Measurements from ENCODE around the gene CD36.

The CD36 gene

DNA sequence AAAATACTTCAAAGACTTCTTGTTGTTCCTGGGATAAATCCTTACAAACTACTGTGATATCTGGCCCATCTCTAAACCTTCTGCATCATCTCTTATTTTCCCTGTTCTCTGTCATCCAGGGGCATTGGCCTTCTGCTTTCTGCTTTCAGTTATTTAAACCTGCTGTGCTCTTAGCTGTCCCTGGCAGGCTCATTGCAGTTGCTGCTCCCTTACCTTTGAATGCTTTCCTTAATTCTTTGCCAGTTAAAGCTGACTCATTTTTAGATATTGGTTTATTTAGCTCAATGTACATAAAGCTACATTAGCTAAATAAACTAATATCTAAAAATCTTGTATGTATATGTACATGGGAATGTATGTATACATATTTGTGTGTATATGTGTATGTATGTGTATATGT lies 40.6 kb upstream of the CD36 start:
- no peaks in the 10 kb centered on the region for H3K27me3 ChIP-seq
- TF ChIP-seq, protein P1, sequence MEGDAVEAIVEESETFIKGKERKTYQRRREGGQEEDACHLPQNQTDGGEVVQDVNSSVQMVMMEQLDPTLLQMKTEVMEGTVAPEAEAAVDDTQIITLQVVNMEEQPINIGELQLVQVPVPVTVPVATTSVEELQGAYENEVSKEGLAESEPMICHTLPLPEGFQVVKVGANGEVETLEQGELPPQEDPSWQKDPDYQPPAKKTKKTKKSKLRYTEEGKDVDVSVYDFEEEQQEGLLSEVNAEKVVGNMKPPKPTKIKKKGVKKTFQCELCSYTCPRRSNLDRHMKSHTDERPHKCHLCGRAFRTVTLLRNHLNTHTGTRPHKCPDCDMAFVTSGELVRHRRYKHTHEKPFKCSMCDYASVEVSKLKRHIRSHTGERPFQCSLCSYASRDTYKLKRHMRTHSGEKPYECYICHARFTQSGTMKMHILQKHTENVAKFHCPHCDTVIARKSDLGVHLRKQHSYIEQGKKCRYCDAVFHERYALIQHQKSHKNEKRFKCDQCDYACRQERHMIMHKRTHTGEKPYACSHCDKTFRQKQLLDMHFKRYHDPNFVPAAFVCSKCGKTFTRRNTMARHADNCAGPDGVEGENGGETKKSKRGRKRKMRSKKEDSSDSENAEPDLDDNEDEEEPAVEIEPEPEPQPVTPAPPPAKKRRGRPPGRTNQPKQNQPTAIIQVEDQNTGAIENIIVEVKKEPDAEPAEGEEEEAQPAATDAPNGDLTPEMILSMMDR (IDR thresholded peaks at IDR 0.05) = no peak

DNA sequence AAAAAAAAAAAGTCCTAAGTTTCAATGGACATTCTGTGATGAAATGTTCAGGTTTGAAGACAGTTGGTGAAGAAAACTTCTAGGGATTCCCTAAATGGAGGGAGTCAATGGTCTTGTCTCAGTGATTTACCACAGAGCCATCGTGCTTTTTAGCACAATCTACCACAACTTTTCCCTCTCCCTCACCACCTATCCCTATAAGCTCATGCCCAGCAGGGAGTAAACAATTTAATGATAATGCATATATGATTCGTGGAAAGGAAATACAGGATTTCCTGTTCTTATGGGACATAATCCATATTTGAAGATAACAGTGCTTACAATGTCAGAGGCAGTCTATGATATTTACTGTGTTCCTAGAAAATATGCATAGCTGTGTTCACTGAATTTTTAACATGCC lies 38.4 kb upstream of the CD36 start:
- no peaks in the 10 kb centered on the region for H3K9me3 ChIP-seq
- no peaks in the 10 kb centered on the region for H3K27me3 ChIP-seq
- TF ChIP-seq, protein P1 (IDR thresholded peaks at IDR 0.05) = no peak
- no peaks in the 10 kb centered on the region for H3K4me1 ChIP-seq (ENCODE audit: control insufficient read depth in 1 of 2, insufficient read depth in 1 of 2, low read depth in 1 of 2, low read length in 1 of 2)
- no peak overlapping the region for H3K27ac ChIP-seq
- no peaks in the 10 kb centered on the region for H3K36me3 ChIP-seq
- no peak overlapping the region for H3K4me3 ChIP-seq (ENCODE audit: low read depth in 1 of 2, low read length in 1 of 2)

More for the DNA sequence above, 40.6 kb upstream of the CD36 start:
- no peak overlapping the region for H3K4me3 ChIP-seq (ENCODE audit: low read depth in 1 of 2, low read length in 1 of 2)
- no peaks in the 10 kb centered on the region for H3K4me1 ChIP-seq (ENCODE audit: control insufficient read depth in 1 of 2, insufficient read depth in 1 of 2, low read depth in 1 of 2, low read length in 1 of 2)
- H3K36me3 ChIP-seq = no peaks in the 10 kb centered on the region
- H3K9me3 ChIP-seq = no peaks in the 10 kb centered on the region
- H3K27ac ChIP-seq = no peak overlapping the region

DNA sequence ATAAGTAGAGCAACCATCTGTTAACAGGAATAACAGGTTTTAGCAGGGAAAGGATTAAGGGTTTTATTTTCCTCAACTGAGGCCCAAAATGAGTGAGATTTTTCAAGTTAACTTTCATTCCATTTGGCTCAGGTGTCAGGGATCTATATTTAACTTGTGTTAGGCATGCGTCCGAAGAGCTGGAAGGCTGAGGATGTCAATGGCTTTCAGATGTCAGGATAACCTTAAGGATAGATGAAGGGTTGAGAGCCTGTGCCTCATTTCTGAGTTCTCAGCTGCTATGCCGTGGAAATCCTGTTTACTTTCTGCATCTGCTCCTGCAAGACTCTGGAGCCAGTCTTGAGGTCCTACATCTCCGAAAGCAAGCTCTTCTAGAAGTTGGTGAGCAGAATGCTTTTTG lies 36.4 kb upstream of the CD36 start:
- Histone ChIP-seq H3K27ac (no peak overlapping the region), H3K4me3 (ENCODE audit: low read depth in 1 of 2, low read length in 1 of 2) (no peak overlapping the region), H3K9me3 (no peaks in the 10 kb centered on the region), H3K4me1 (ENCODE audit: control insufficient read depth in 1 of 2, insufficient read depth in 1 of 2, low read depth in 1 of 2, low read length in 1 of 2) (no peaks in the 10 kb centered on the region), H3K36me3 (no peaks in the 10 kb centered on the region), H3K27me3 (no peaks in the 10 kb centered on the region)
- TF ChIP-seq, protein P1 (IDR thresholded peaks at IDR 0.05) = no peak

- Histone ChIP-seq H3K4me1 (ENCODE audit: control insufficient read depth in 1 of 2, insufficient read depth in 1 of 2, low read depth in 1 of 2, low read length in 1 of 2) (no peaks in the 10 kb centered on the region), H3K27ac (no peak overlapping the region), H3K4me3 (ENCODE audit: low read depth in 1 of 2, low read length in 1 of 2) (no peak overlapping the region), H3K36me3 (no peaks in the 10 kb centered on the region), H3K9me3 (no peaks in the 10 kb centered on the region), H3K27me3 (no peaks in the 10 kb centered on the region)
- TF ChIP-seq, protein P1 (IDR thresholded peaks at IDR 0.05) = no peak
These were observed 34.5 kb upstream of the CD36 start for GRCh38 chr7:80603940-80604339.

DNA sequence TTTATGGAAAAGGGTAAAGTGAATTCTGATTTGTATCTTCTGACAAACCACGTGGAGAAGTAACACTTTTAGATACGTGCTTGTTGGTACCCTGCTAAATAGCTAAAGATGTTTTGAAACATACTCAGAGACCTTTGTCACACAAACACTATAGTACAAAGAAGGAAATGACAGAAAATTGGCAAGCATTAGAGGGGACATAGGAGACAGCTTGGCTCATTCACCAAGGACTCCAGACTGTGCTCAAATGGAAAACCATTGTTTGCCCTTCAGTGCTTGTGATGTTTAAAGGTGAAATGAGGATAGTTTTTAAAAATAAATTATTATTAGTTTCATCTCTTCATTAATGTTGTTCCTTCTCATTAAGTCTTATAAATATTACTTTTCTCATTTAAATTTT lies 34.0 kb upstream of the CD36 start:
- TF ChIP-seq, protein P1 (IDR thresholded peaks at IDR 0.05) = no peak
- no peaks in the 10 kb centered on the region for H3K36me3 ChIP-seq

GRCh38 chr7:80607136-80607535 lies 31.3 kb upstream of the CD36 start:
- Histone ChIP-seq H3K4me1 (ENCODE audit: control insufficient read depth in 1 of 2, insufficient read depth in 1 of 2, low read depth in 1 of 2, low read length in 1 of 2) (no peaks in the 10 kb centered on the region), H3K27ac (no peak overlapping the region), H3K27me3 (no peaks in the 10 kb centered on the region), H3K36me3 (no peaks in the 10 kb centered on the region), H3K4me3 (ENCODE audit: low read depth in 1 of 2, low read length in 1 of 2) (no peak overlapping the region), H3K9me3 (no peaks in the 10 kb centered on the region)
- TF ChIP-seq, protein P1 (IDR thresholded peaks at IDR 0.05) = no peak

More for the DNA sequence above, 34.0 kb upstream of the CD36 start:
- H3K27ac ChIP-seq = no peak overlapping the region
- no peaks in the 10 kb centered on the region for H3K9me3 ChIP-seq
- no peak overlapping the region for H3K4me3 ChIP-seq (ENCODE audit: low read depth in 1 of 2, low read length in 1 of 2)
- H3K4me1 ChIP-seq (ENCODE audit: control insufficient read depth in 1 of 2, insufficient read depth in 1 of 2, low read depth in 1 of 2, low read length in 1 of 2) = no peaks in the 10 kb centered on the region
- no peaks in the 10 kb centered on the region for H3K27me3 ChIP-seq
